Right lung (tissue), 5 donors: ENCODE measurements around the gene NSD2. TPM values are rescaled to one million over a fixed set of nuclear protein-coding genes. Genes with fewer than 3 reads are reported as not detected.
A peak's percentile ranks its signal among the peaks of the same experiment; 100 is the strongest.

ENCODE experiments used
- DNase-seq, 2 donors: peaks; one replicate each; pipeline ENCODE4 v3.0.0-alpha.2; 2013
- polyA plus RNA-seq, 5 donors: library from polyadenylated mRNA; unstranded; fragments of 120-200 nt; gene quantifications; one replicate each; pipeline versions ENCODE4 v1.2.1 to v1.2.3, GENCODE V29; 2013; ENCODE audit warnings: inconsistent platforms in 1 of 5, low replicate concordance in 1 of 5; ENCODE audit not compliant: insufficient read length in 5 of 5, insufficient read depth in 1 of 5

The NSD2 gene
- polyA plus RNA-seq, 5 donors: 56.4 to 96.7 (median 78.2) TPM

DNA sequence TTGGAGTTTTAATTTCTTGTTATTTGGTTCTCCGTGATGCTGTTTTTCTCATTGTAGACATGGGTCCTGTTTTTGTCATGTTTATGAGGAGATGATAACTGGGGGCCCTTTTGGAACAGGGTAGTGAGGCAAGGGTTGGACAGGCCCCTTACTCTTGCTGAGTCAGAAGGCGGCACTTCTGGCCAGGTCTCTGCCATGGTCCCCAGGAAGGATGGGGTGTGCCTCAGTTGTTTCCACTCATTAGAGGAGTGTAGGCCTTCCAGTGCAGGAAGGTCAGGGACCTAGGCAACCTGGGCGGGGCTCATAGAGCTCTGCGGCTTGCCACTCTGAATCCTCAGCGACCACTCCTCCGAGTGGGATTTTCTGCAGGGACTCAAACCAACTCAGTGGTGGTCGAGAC, 69.4 kb downstream of the NSD2 start:
- no peak for DNase-seq

GRCh38 chr4:1943928-1944327, 72.7 kb downstream of the NSD2 start:
- DNase-seq: no peak

DNA sequence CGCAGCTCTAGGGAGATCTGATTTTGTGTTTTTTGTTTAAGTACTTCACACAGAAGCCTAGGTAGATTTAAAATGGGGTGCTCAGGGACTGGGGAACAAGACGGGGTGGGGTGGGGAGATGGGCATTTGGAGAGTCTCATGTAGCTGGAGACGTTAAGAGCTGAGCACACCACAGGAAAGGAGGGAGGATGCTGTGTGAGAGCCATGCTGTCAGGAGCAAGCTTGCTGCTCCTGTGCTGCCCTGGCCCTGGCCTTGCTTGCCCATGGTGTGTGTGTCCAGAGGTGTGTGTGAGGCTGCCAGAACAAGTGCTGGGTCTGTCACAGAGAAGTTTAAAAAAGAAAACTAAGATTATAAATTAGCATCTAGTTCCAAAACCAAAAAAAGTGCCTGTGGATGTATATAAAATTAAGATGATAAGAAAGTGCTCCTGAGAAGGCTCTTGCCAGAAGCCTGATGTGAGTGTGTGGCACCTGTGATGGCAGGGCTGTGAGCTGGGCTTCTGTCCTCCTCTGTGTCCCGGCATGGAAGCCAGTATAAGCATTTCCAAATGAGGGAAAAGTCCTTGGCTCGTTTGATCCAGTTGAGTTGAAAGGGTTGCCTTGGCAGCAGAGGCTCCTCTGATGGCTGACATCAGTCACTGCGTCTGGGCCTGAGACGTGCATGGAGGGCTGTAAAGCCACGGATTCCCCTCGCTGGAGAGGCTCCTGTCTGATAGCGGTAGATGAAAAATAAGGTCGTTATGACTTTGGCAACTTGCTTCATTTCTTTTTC, 74.1 kb downstream of the NSD2 start:
- DNase-seq: no peak

GRCh38 chr4:1945912-1946311, 74.7 kb downstream of the NSD2 start:
- DNase-seq: no peak

GRCh38 chr4:1948232-1948631, 77.0 kb downstream of the NSD2 start:
- DNase-seq: no peak

DNA sequence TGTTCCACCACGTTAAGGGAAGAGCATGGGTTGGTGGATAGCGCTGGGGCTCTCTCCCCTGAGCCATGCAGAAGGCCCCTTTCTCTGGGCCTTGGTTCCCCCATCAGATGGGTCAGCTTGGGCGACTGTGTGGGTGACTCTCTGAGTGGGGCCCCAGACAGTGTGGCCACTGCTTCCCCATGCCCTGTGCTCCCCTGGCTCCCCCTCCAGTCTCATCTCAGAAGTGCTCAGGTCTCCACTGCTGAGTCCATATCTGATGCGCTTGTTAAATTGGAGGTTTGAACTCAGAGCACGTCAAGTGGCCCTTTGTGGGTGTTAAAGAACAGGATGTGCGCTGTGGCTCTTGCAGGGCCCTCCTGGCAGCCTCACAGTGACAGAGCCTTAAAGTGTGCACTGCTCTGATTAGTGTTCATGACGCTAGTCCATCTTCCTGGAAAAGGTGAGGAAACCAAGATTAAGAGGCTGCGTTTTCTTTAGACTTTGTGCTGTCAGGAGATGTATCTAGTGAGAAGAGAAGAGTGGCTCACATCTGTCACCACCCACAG, 77.8 kb downstream of the NSD2 start:
- no peak for DNase-seq

GRCh38 chr4:1950369-1950768, 79.2 kb downstream of the NSD2 start:
- DNase-seq: no peak

GRCh38 chr4:1952058-1952700, 81.0 kb downstream of the NSD2 start:
- DNase-seq: no peak

DNA sequence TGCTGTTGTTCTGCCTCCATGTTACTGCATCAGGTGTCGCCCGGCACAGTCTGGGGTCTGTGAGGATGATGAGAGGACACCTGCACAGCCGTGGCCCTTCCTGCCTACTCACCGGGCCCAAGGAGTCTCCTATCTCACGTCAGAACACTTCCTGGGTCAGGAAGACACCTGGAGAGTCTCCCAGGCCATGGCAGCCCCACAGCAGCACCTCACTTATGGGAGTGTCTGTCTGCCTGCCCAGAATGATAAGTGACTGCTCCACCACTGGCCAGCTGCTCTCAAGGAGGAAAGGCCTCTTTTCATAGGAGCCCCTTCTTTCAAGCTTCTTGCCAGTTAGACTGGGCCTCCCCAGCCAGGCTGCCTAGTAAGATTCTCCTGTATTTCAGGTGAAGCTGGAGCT, 81.5 kb downstream of the NSD2 start:
- DNase-seq: no peak

DNA sequence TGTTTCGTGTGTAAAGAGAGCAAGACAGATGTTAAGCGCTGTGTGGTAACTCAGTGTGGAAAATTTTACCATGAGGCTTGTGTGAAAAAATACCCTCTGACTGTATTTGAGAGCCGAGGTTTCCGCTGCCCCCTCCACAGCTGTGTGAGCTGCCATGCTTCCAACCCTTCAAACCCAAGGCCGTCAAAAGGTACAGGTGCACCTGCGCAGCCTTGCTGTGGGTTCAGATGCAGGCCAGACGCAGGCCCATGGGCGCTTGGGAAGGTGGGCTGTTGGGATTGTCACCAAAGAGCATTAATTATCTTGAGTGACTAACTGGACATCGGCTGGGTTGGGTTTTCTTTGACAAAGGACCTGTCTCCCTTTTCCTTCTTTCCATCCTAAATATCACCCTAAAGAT, 82.1 kb downstream of the NSD2 start:
- DNase-seq: no peak

DNA sequence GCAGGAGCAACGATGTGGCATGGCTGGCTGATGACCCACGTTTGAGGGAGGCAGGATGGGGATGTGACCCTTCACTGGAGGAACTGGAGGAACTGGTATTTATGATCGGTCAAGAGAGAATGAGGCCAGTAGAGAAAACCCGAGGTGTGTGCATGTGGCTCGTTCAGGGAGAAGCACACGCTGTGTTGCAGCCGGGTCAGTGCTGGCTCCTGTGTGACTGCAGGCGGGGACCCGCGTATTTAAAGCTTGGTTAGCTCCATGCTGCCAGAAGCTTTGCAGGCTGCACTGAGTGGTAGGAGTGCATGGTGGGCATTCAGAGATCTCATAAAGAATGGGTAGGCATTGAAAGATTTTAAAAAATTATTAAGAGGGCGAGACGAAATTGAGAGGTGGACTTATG, 85.4 kb downstream of the NSD2 start:
- DNase-seq: no peak

- peak in 1 of 2 donors; percentile 15 for DNase-seq
Measured at GRCh38 chr4:1958276-1959103, 87.3 kb downstream of the NSD2 start.

DNA sequence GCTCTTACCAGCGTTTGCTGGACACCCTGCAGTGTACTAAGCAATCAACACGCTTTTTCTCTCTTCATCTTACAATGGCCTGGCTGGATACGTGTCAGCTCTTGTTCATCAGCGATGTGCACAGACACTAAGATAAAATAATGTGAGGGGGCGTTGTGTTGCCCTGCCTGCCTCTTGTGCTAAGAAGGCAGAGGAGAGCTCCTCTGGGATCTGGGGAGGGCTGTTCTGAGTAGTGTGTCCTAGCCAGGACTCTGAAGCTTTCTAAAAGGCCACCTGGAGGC, 87.9 kb downstream of the NSD2 start:
- no peak for DNase-seq

DNA sequence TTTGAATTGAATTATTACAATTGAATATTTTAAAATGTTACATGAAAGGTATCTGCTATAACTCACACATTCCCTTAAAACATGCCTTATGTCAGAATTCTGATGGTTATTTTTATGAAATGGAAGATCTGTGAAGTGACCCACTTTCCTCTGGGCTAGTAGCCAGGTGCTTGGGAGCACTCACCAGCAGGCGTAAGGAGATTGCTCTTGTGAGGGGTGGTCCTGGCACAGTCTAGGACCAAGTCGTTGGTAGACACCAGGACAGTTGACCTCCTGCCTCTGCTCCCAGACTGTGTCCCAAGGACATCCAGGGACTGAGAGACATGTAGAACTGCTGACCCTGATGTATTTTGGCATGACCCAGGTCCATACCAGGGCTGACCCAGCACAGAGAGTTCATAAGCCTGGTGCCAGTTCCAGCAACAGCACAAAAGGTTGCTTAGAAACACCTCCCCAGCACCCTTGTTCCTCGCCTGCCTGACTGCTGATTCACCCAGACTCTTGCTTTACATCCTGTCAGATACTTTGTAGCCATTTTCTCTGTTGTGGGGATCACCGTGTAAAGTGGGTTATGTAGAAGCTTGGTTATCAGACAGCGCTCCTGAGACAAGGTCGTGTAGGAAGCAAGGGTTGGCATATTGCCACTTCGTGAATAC, 89.1 kb downstream of the NSD2 start:
- DNase-seq: no peak

- DNase-seq: no peak
Measured at GRCh38 chr4:1961038-1961437, 89.8 kb downstream of the NSD2 start.

DNA sequence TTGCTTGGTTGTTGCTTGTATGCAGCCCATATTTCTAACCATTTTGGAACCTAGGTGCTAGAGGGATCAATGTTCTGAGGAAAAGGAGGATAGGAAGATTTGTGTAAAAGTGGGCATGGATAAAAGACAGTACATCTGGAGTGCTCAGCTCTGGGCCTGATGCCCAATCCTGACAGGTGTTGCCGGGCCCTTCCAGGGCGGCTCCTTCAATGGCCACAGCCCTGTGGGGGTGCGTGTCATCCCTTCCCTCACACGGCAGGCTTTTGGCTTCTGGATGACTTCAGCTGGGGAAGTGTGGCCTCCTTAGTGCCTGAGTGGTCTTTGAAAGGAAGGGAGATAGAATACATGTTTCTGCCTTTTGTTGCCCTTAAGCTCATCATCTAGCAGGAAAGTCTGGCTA, 90.4 kb downstream of the NSD2 start:
- DNase-seq: no peak

- no peak for DNase-seq
Measured at GRCh38 chr4:1962980-1963379, 91.8 kb downstream of the NSD2 start.

DNA sequence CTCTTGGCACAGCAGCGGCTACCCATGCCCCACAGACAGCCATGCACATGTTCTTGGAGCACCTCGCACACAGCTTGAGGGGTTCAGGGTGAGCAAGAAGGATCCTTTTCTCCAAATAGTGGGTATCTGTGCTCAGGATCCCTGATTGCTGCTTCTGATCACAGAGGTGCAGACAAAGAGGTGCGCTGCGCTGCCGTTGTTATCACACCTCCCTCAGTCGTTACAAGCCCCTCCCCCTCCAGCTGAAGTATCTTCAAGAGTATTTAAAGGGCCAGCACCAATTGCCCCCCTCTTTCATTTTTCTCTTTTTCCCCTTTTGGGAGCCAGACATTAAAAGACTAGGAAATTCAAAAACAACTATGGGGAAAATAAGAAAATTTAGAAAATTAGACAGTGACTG, 93.2 kb downstream of the NSD2 start:
- DNase-seq: no peak

DNA sequence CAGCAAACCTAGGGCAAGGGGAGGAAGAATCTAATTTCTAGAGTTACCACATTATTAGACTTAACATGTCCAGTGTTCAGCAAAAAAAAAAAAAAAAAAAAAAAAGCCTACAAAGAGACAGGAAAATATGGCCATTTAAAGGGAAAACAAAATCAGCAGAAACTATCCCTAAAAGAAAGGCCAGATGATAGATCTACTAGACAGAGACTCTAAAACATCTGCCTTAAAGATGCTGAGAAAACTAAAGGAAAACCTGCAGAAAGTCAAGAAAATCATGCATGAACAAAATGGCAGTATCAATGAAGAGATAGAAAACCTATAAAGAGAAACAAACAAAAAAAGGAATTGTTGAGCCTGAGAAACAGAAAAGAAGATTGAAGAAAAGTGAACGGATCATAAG, 93.8 kb downstream of the NSD2 start:
- DNase-seq: no peak

GRCh38 chr4:1967512-1968149, 96.4 kb downstream of the NSD2 start:
- DNase-seq: no peak

GRCh38 chr4:1968686-1969295, 97.6 kb downstream of the NSD2 start:
- no peak for DNase-seq
